Measurements from ENCODE around the gene EIF2A. TPM values are rescaled to one million over a fixed set of nuclear protein-coding genes. Genes with fewer than 3 reads are reported as not detected.

Gene EIF2A
- total RNA-seq, 2 donors from 2014 or later = 77.2 to 81.9 TPM

DNA sequence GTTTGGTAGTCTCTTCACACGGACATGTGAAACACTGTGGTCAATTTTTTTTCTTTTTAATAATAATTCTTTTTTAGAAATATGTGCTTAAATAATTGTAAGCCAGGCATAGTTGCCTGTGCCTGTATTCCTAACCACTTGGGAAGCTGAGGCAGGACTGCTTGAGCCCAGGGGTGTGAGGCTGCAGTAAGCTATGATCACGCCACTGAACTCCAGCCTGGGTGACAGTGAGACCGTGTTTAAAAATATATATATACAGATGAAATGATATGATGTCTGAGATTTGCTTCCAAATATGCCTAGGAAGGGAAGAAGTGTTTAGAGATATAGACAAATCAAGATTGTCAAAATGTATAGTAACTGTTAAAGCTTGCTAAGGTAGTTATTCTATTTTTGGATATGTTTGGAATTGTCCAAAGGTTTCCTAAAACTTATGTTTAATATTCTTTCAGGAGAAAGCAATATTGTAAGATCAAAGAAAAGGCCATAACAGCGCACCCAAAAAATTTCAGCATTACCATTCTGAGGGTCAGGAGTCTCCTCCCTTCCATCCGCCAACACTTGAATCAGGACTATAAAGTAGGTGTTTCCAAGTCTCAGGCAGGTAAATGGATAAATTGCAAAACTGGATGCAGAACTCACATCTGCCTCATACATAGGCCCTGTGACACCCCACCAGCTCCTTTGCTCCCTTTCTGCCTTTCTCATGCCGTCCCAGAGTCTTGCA is 56.0 kb downstream of the EIF2A start:
- H3K36me3 ChIP-seq = no peaks in the 10 kb centered on the region
- H3K4me1 ChIP-seq = peaks cover 16% of the 10 kb centered on the region
- H3K4me3 ChIP-seq = peak overlapping the region; percentile 74
- no peak for TF ChIP-seq CTCF (IDR thresholded peaks at IDR 0.05)
- H3K9me3 ChIP-seq = no peaks in the 10 kb centered on the region
- intact Hi-C loops (cut with DNase I) = loop anchor here (10.0 kb wide), 1 partner anchor 102 kb away; the partner anchor contains the start of gene ERICH6
- H3K9ac ChIP-seq (ENCODE audit: low read depth in 2 of 2, low read length in 2 of 2) = peak overlapping the region; percentile 57 to 93
- H3K27ac ChIP-seq = peak overlapping the region; percentile 96
- no peak for DNase-seq
- no peaks in the 10 kb centered on the region for H3K27me3 ChIP-seq

DNA sequence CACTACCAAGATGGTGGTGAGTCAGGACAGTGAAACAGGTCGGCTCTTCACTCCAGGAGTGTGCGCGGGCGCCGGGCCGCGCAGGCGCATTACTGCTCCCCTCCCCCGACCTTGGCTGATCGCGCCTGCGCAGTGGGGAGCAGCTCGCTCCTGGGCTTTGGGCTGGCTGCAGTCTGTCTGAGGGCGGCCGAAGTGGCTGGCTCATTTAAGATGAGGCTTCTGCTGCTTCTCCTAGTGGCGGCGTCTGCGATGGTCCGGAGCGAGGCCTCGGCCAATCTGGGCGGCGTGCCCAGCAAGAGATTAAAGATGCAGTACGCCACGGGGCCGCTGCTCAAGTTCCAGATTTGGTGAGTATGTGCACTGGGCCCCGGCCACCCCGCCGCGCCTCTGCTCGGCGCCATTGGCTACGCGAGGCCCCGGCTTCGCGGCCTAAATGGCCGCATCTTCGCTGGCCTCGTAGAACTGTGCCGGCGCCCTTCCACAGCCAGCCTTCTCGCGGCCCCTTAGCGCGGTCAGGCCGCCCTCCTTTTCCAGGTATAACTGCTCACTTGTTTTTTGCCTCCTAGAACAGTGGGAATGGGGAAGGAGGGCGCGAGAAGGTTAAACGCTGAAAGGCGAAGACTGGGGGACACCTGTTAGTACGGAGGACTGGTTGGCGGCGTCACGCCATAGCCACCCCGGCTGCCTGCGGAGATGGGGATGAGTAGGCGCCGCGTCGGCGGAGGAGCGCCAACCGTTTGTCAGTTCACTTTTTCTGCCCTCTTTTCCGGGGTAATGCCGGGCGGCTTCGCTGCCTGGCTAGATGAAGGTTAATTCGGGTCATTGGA is 56.8 kb downstream of the EIF2A start, which contains the start of gene SELENOT:
Gene SELENOT, plus strand, starts transcription at position 169 of the 827 bp plus-strand sequence. Its CDS starts 42 bp downstream, at position 211.
- no peaks in the 10 kb centered on the region for H3K27me3 ChIP-seq
- H3K4me3 ChIP-seq = peak within 1 kb of the TSS; percentile 74
- no peaks in the 10 kb centered on the region for H3K36me3 ChIP-seq
- DNase-seq = peak; percentile 94
- TF ChIP-seq CTCF (IDR thresholded peaks at IDR 0.05) = no peak
- no peaks in the 10 kb centered on the region for H3K9me3 ChIP-seq
- intact Hi-C loops (cut with DNase I) = loop anchor here (10.0 kb wide), 1 partner anchor 101 kb away; the partner anchor contains the start of gene ERICH6
- peak within 1 kb of the TSS; percentile 78 to 93 for H3K9ac ChIP-seq (ENCODE audit: low read depth in 2 of 2, low read length in 2 of 2)
- H3K4me1 ChIP-seq = peaks cover 18% of the 10 kb centered on the region
- H3K27ac ChIP-seq = peak within 1 kb of the TSS; percentile 96

- H3K27me3 ChIP-seq = no peaks in the 10 kb centered on the region
- peak overlapping the region; percentile 78 to 93 for H3K9ac ChIP-seq (ENCODE audit: low read depth in 2 of 2, low read length in 2 of 2)
- H3K36me3 ChIP-seq = no peaks in the 10 kb centered on the region
- no peak for DNase-seq
- peaks cover 18% of the 10 kb centered on the region for H3K4me1 ChIP-seq
- no peak for TF ChIP-seq CTCF (IDR thresholded peaks at IDR 0.05)
- no peaks in the 10 kb centered on the region for H3K9me3 ChIP-seq
- H3K27ac ChIP-seq = peak overlapping the region; percentile 96
- H3K4me3 ChIP-seq = peak overlapping the region; percentile 74
- intact Hi-C loops (cut with DNase I) = loop anchor here (10.0 kb wide), 1 partner anchor 101 kb away; the partner anchor contains the start of gene ERICH6
Observed at GRCh38 chr3:150603980-150604319, 57.4 kb downstream of the EIF2A start.

DNA sequence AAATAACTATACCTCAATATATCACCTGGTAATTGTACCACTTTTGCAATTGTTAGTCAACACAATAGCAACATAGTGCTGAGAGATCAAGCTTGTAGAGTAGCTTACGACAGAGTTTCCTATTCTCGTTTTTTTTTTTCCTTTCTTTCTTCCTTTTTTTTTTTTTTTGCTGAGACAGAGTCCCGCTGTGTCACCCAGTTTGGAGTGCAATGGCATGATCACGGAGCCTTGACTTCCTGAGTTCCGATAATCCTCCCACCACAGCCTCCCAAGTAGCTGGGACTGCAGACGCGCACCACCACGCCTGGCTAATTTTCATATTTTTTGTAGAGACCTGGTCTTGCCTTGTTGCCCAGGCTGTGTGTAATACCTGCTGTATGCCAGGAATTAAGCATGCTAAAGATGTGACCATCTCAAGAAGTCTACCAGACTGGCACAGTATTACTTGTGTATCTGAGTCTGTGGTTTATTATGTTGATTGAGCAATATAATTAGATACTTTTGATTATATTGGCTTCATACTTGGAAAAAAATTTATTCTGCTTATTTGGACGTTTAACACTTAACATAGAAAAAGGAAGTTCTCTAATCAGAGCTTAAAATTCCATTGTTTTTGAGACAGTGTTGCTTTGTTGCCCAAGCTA is 59.5 kb downstream of the EIF2A start:
- no peak overlapping the region for H3K9ac ChIP-seq (ENCODE audit: low read depth in 2 of 2, low read length in 2 of 2)
- no peak for TF ChIP-seq CTCF (IDR thresholded peaks at IDR 0.05)
- no peak for DNase-seq
- no peaks in the 10 kb centered on the region for H3K9me3 ChIP-seq
- no peaks in the 10 kb centered on the region for H3K27me3 ChIP-seq
- H3K36me3 ChIP-seq = no peaks in the 10 kb centered on the region
- H3K27ac ChIP-seq = peak overlapping the region; percentile 9
- peaks cover 18% of the 10 kb centered on the region for H3K4me1 ChIP-seq
- H3K4me3 ChIP-seq = no peak overlapping the region
- intact Hi-C loops (cut with DNase I) = loop anchor here (10.0 kb wide), 1 partner anchor 99 kb away; the partner anchor contains the start of gene ERICH6
